Neural cell (in vitro differentiated cells): Measurements from ENCODE around the gene FGA.

Source experiments
- CTCF ChIP-seq: fragments of 450-650 bp; IDR thresholded peaks from 2 replicates; pipeline ENCODE4 v1.5.1; 2014; ENCODE audit warnings: antibody characterized with exemption, mild to moderate bottlenecking, moderate library complexity; ENCODE audit not compliant: poor library complexity, severe bottlenecking
- EP300 ChIP-seq: fragments of 450-650 bp; conservative IDR thresholded peaks from 2 replicates; pipeline ENCODE4 v1.6.1; 2014; ENCODE audit warnings: antibody characterized with exemption, mild to moderate bottlenecking, moderate library complexity; ENCODE audit not compliant: poor library complexity, severe bottlenecking
- EZH2 ChIP-seq: fragments of 200-600, 300-800 bp; shearing (Covaris generic), sonication (generic); IDR thresholded peaks from 2 replicates; pipeline ENCODE4 v1.6.1; 2014; ENCODE audit warnings: antibody characterized with exemption, low read length, borderline replicate concordance, mild to moderate bottlenecking; ENCODE audit not compliant: insufficient read depth, poor library complexity, severe bottlenecking
- MXI1 ChIP-seq: fragments of 450-650 bp; conservative IDR thresholded peaks from 2 replicates; pipeline ENCODE4 v1.6.1; 2014; ENCODE audit warnings: antibody characterized with exemption, mild to moderate bottlenecking; ENCODE audit not compliant: poor library complexity, severe bottlenecking
- POLR2AphosphoS5 ChIP-seq: IDR thresholded peaks from 2 replicates; pipeline ENCODE4 v1.6.1; 2012

DNA sequence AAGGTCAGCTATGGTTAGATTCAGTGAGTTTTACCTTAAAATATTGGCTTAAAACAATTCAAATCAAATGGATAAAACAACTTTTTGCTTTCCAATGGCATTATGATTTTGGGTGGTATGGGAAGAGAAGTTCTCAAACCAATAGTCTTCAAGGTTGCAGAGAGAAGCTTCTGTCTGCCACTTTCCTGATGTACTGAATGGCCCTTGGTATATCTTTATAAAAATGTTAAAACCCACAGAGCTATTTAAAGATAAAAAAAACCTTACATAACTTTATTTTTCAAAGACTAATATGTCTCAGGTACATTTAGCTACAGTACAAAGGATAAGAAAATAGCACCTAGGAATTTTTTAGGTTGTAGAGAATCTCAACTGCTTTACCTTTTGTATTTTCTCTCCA lies 6.9 kb downstream of the FGA start:
- TF ChIP-seq EZH2 (no peak), CTCF (no peak), POLR2AphosphoS5 (no peak), MXI1 (no peak), EP300 (no peak)
